Measurements from ENCODE around the gene TSPAN12. TPM values are rescaled to one million over a fixed set of nuclear protein-coding genes. Genes with fewer than 3 reads are reported as not detected.

TSPAN12 gene
- 2.0 and 3.5 TPM in 2 replicates for total RNA-seq (ENCODE audit: low replicate concordance)

GRCh38 chr7:120857588-120858573, at the start of gene TSPAN12:
Gene TSPAN12, minus strand, starts transcription at chr7:120858144. Its CDS starts 1,381 bp downstream, at chr7:120856763.

Other genes starting within 250 kb of the TSPAN12 start
- gene ING3, start 92.6 kb upstream of the TSPAN12 start, total RNA-seq (ENCODE audit: low replicate concordance), result 5.5 and 8.5 TPM in 2 replicates
- 32.2 and 50.7 TPM in 2 replicates for gene CPED1, start 130.6 kb upstream of the TSPAN12 start, total RNA-seq (ENCODE audit: low replicate concordance)

Measured in smooth muscle cell of the coronary artery (primary cell).